H1 (cell line): Measurements from ENCODE around the gene TACSTD2. TPM values are rescaled to one million over a fixed set of nuclear protein-coding genes. Genes with fewer than 3 reads are reported as not detected.

ENCODE experiments used
- CEBPB ChIP-seq: IDR thresholded peaks from 2 replicates; pipeline ENCODE4 v1.6.1; 2012; ENCODE audit warnings: low read depth, low read length
- CHD2 ChIP-seq: IDR thresholded peaks from 2 replicates; pipeline ENCODE4 v1.6.1; 2012; ENCODE audit warnings: low read length, improper control_type of control experiment
- CREB1 ChIP-seq: IDR thresholded peaks from 2 replicates; pipeline ENCODE4 v1.6.1; 2012; ENCODE audit warnings: inconsistent platforms
- JUND ChIP-seq: IDR thresholded peaks from 2 replicates; pipeline ENCODE4 v1.6.1; 2011; ENCODE audit warnings: mild to moderate bottlenecking, improper control_type of control experiment, low read length
- NRF1 ChIP-seq: IDR thresholded peaks from 2 replicates; pipeline ENCODE4 v1.6.1; 2011; ENCODE audit warnings: mild to moderate bottlenecking, low read depth, low read length, improper control_type of control experiment
- PHF8 ChIP-seq: fragments of 200-600 bp; sonication (generic); conservative IDR thresholded peaks from 2 replicates; pipeline ENCODE4 v1.7.1; 2012; ENCODE audit warnings: low read depth, mild to moderate bottlenecking, inconsistent platforms, low read length, moderate library complexity
- POU5F1 ChIP-seq: IDR thresholded peaks from 2 replicates; pipeline ENCODE4 v1.6.1; 2011; ENCODE audit warnings: low read depth, mild to moderate bottlenecking, low read length, moderate library complexity
- RAD21 ChIP-seq, 2 experiments: IDR thresholded peaks in 1 of 2; conservative IDR thresholded peaks in 1 of 2; 2 replicates each; pipeline ENCODE4 v1.6.1; 2011; ENCODE audit warnings: low read depth in 2 of 2, low read length in 2 of 2, improper control_type of control experiment in 1 of 2, inconsistent platforms in 1 of 2, mild to moderate bottlenecking in 1 of 2, moderate library complexity in 1 of 2
- RBBP5 ChIP-seq: IDR thresholded peaks from 2 replicates; pipeline ENCODE4 v1.7.1; 2012; ENCODE audit warnings: low read depth, mild to moderate bottlenecking, inconsistent platforms, low read length, moderate library complexity, borderline replicate concordance
- RFX5 ChIP-seq: IDR thresholded peaks from 2 replicates; pipeline ENCODE4 v1.6.1; 2011; ENCODE audit warnings: low read depth, low read length, improper control_type of control experiment, borderline replicate concordance
- SIX5 ChIP-seq: IDR thresholded peaks from 2 replicates; pipeline ENCODE4 v1.6.1; 2011; ENCODE audit warnings: mild to moderate bottlenecking, low read depth, low read length
- SP4 ChIP-seq: IDR thresholded peaks from 2 replicates; pipeline ENCODE4 v1.6.1; 2012; ENCODE audit warnings: low read length, inconsistent platforms
- TAF1 ChIP-seq: IDR thresholded peaks from 2 replicates; pipeline ENCODE4 v1.6.1; 2011; ENCODE audit warnings: mild to moderate bottlenecking, low read depth, low read length
- TBP ChIP-seq: IDR thresholded peaks from 2 replicates; pipeline ENCODE4 v1.6.1; 2011; ENCODE audit warnings: low read depth, low read length, improper control_type of control experiment
- TEAD4 ChIP-seq: IDR thresholded peaks from 2 replicates; pipeline ENCODE4 v1.6.1; 2012; ENCODE audit warnings: low read depth, low read length, inconsistent platforms, mixed read lengths
- YY1 ChIP-seq: IDR thresholded peaks from 2 replicates; pipeline ENCODE4 v1.6.1; 2011; ENCODE audit warnings: low read depth, mild to moderate bottlenecking, low read length
- ZNF274 ChIP-seq: IDR thresholded peaks from 2 replicates; pipeline ENCODE4 v1.7.0; 2012; ENCODE audit warnings: low read length, borderline replicate concordance; ENCODE audit errors: extremely low read depth
- polyA plus RNA-seq, 7 experiments: library from polyadenylated mRNA; depleted of rRNA in 3 of 7; stranded (reverse) in 5 of 7; unstranded in 2 of 7; fragments of >200 nt in 5 of 7; fragments of 200-250 nt in 2 of 7; gene quantifications; 1 replicate in 5 of 7; 2 replicates in 1 of 7; 4 replicates in 1 of 7; pipeline versions ENCODE4 v1.2.1 to v1.2.3, GENCODE V29; 2011 to 2013; ENCODE audit warnings: missing spikeins in 2 of 7, mixed read lengths in 2 of 7
- total RNA-seq: library from RNA; stranded (reverse); fragmentation: NEBNext Ultra II Directional; extraction: Animal tissue kit (Norgen Biotek cat#: 25700); gene quantifications from 2 replicates; pipeline ENCODE4 v1.2.1, GENCODE V29; 2021
- TF ChIP-seq, protein P1 (sequence below): IDR thresholded peaks from 2 replicates; pipeline ENCODE4 v1.6.1; 2011; ENCODE audit warnings: low read length, improper control_type of control experiment
- TF ChIP-seq, protein P2 (sequence below): IDR thresholded peaks from 2 replicates; pipeline ENCODE4 v1.6.1; 2012; ENCODE audit warnings: inconsistent platforms

TACSTD2 gene
- total and polyA plus RNA-seq, 2 of the 8 experiments (the other 6 are each of a cell fraction or from before 2014, with no cell fraction given) = 0.76 to 0.85 TPM

DNA sequence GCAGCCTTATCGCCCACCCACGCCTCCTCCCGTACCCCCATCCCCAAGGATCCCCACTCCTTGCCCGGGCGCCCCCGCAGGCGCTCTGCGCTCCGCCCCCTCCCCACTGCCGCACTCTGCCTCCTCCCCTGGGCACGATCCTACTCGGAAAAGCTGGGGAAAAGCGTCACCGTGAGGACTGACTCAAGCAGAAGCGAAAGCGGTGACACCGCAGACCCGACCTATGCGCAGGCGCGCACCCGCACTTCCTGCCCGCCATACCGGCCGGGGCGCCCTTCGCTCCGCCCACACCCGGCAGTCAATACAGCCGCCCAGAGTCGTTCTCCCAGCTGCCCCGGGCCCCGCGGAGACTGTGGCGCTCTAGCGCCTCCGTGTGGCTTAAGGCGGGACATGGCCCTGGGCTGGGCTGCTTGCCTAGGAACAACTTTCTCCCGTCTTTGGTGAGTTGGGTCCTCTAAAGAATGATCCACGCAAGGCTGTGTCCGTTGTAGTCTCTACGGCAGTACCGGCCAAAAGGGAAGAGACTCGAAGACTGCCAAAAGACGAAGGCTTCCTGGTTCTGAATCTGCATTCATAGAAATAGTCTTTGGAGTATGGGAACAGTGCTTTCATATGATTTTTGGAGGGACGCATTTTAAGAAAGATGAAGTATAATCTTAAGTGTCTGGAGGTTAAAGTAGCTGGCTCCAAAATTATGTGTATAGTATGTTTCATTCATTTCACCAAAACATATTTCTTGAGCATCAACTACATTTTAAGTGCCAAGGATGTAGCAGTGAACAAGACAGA is 30.3 kb downstream of the TACSTD2 start, which contains the start of gene OMA1 (continued):
- TF ChIP-seq CREB1 (peak; percentile 68), SIX5 (no peak), PHF8 (peak; percentile 42; the same call in 1 of the 2 replicates), CEBPB (0 out of 2 replicates have a peak, but pooled peaks have one; percentile 7), RFX5 (peak; percentile 20; the same call in 1 of the 2 replicates), CHD2 (no peak), JUND (peak; percentile 47; the same call in 1 of the 2 replicates), TBP (peak; percentile 23; the same call in 1 of the 2 replicates), TEAD4 (peak; percentile 55), POU5F1 (no peak), NRF1 (peak; percentile 56), SP4 (0 out of 2 replicates have a peak, but pooled peaks have one; percentile 73), YY1 (peak; percentile 77; the same call in 1 of the 2 replicates), RBBP5 (0 out of 2 replicates have a peak, but pooled peaks have one; percentile 35), ZNF274 (no peak), TAF1 (peak; percentile 68), RAD21 (IDR thresholded peaks at IDR 0.05 in 1 of 2, conservative IDR thresholded peaks at IDR 0.05 in 1 of 2; ENCODE audit: low read depth in 2 of 2, low read length in 2 of 2) (peak; percentile 97)
- TF ChIP-seq, protein P1, sequence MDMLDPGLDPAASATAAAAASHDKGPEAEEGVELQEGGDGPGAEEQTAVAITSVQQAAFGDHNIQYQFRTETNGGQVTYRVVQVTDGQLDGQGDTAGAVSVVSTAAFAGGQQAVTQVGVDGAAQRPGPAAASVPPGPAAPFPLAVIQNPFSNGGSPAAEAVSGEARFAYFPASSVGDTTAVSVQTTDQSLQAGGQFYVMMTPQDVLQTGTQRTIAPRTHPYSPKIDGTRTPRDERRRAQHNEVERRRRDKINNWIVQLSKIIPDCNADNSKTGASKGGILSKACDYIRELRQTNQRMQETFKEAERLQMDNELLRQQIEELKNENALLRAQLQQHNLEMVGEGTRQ = peak; percentile 46
- TF ChIP-seq, protein P2, sequence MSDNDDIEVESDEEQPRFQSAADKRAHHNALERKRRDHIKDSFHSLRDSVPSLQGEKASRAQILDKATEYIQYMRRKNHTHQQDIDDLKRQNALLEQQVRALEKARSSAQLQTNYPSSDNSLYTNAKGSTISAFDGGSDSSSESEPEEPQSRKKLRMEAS = no peak; the same call in 1 of the 2 replicates
